Keratinocyte (primary cell): ENCODE data around the gene LRRFIP2. TPM values are rescaled to one million over a fixed set of nuclear protein-coding genes. Genes with fewer than 3 reads are reported as not detected.

ENCODE experiments used
- DNase-seq: peaks from one replicate; pipeline ENCODE4 v3.0.0-alpha.2; 2011; ENCODE audit warnings: low read depth, missing footprints, low spot score
- FAIRE-seq: peaks from 2 replicates; lab custom pipeline; 2011; peaks lifted over from hg19 to GRCh38; lab: Jason Lieb, UNC
- H2AFZ ChIP-seq: 2 replicates; pipeline ENCODE4 v1.6.0; 2012; ENCODE audit warnings: low read length, control low read depth, inconsistent platforms; ENCODE audit not compliant: control insufficient read depth
- H3K27ac ChIP-seq: 2 replicates; pipeline ENCODE4 v1.5.1; 2011; ENCODE audit warnings: low read length; ENCODE audit not compliant: control insufficient read depth, insufficient read depth
- H3K27me3 ChIP-seq: 3 replicates; pipeline ENCODE4 v1.6.0; 2011; ENCODE audit warnings: low read length; ENCODE audit not compliant: control insufficient read depth, insufficient read depth; ENCODE audit errors: extremely low read depth
- H3K36me3 ChIP-seq, 2 experiments: 2 replicates in 1 of 2; 3 replicates in 1 of 2; pipeline ENCODE4 v1.5.1; 2011; ENCODE audit warnings: low read length in 2 of 2, mild to moderate bottlenecking in 1 of 2; ENCODE audit not compliant: control insufficient read depth in 2 of 2, insufficient read depth in 2 of 2; ENCODE audit errors: extremely low read depth in 1 of 2
- H3K4me1 ChIP-seq: 3 replicates; pipeline ENCODE4 v1.5.1; 2011; ENCODE audit warnings: low read length; ENCODE audit not compliant: control insufficient read depth, insufficient read depth; ENCODE audit errors: extremely low read depth
- H3K4me2 ChIP-seq: 3 replicates; pipeline ENCODE4 v1.6.0; 2011; ENCODE audit warnings: low read depth, low read length; ENCODE audit not compliant: control insufficient read depth, insufficient read depth; ENCODE audit errors: extremely low read depth
- H3K4me3 ChIP-seq, 3 experiments: fragments of 200-600 bp in 1 of 3; sonication (generic) in 1 of 3; 2 replicates in 2 of 3; 3 replicates in 1 of 3; pipeline ENCODE4 v1.5.1; 2011 to 2016; ENCODE audit warnings: low read length in 3 of 3, mild to moderate bottlenecking in 3 of 3, control low read depth in 2 of 3, inconsistent platforms in 1 of 3, low read depth in 1 of 3, mixed read lengths in 1 of 3, mixed run types in 1 of 3, moderate library complexity in 1 of 3; ENCODE audit not compliant: control insufficient read depth in 2 of 3, insufficient read depth in 2 of 3; ENCODE audit errors: extremely low read depth in 1 of 3
- H3K79me2 ChIP-seq: 2 replicates; pipeline ENCODE4 v1.6.0; 2012; ENCODE audit warnings: low read length; ENCODE audit not compliant: control insufficient read depth, insufficient read depth
- H3K9ac ChIP-seq: 3 replicates; pipeline ENCODE4 v1.6.0; 2011; ENCODE audit warnings: low read length; ENCODE audit not compliant: control insufficient read depth, insufficient read depth; ENCODE audit errors: extremely low read depth
- H3K9me1 ChIP-seq: 3 replicates; pipeline ENCODE4 v1.6.0; 2011; ENCODE audit warnings: low read length; ENCODE audit not compliant: control insufficient read depth, insufficient read depth; ENCODE audit errors: extremely low read depth
- H3K9me3 ChIP-seq: 2 replicates; pipeline ENCODE4 v1.5.1; 2012; ENCODE audit warnings: low read depth, low read length; ENCODE audit not compliant: control insufficient read depth
- H4K20me1 ChIP-seq: 3 replicates; pipeline ENCODE4 v1.6.0; 2011; ENCODE audit warnings: low read length; ENCODE audit not compliant: control insufficient read depth, insufficient read depth; ENCODE audit errors: extremely low read depth
- CTCF ChIP-seq, 3 experiments: IDR thresholded peaks in 1 of 3; conservative IDR thresholded peaks in 1 of 3; optimal IDR thresholded peaks in 1 of 3; 2 replicates in 2 of 3; 3 replicates in 1 of 3; pipeline versions ENCODE3 to v1.5.1; 2011; ENCODE audit warnings: low read length in 3 of 3, mild to moderate bottlenecking in 3 of 3, moderate library complexity in 2 of 3, control low read depth in 1 of 3, inconsistent platforms in 1 of 3; ENCODE audit not compliant: insufficient read depth in 2 of 3; ENCODE audit errors: extremely low read depth in 1 of 3
- EZH2 ChIP-seq: IDR thresholded peaks from one replicate; pipeline ENCODE4 v1.6.1; 2012; ENCODE audit warnings: inconsistent platforms, mild to moderate bottlenecking, low read length, moderate library complexity
- dilution Hi-C: fragments of 300-500 bp; cut with MboI; formaldehyde crosslinking; loops from one replicate; pipeline ENCODE4 v1.7.0; 2020; ENCODE audit warnings: low sequenced_read_pairs; ENCODE audit not compliant: extremely low pct_ligation_motif_present
- polyA plus RNA-seq, 5 experiments: library from polyadenylated mRNA; depleted of rRNA in 3 of 5; stranded (reverse) in 3 of 5; stranded (forward) in 1 of 5; unstranded in 1 of 5; fragments of >200 nt; gene quantifications; 1 replicate in 1 of 5; 2 replicates in 3 of 5; 3 replicates in 1 of 5; pipeline versions ENCODE4 v1.2.1 to v1.2.3, GENCODE V29; 2011 to 2012; ENCODE audit warnings: missing spikeins in 2 of 5, low read depth in 1 of 5, low replicate concordance in 1 of 5

LRRFIP2 gene
- polyA plus RNA-seq, 1 donor (not counting 4 experiments of a cell fraction or from before 2014, with no cell fraction given), result 70.3 TPM

- no peak overlapping the region for H3K4me3 ChIP-seq
- TF ChIP-seq EZH2 (no peak), CTCF (optimal IDR thresholded peaks at IDR 0.05 in 1 of 3, IDR thresholded peaks at IDR 0.05 in 1 of 3, conservative IDR thresholded peaks at IDR 0.05 in 1 of 3; ENCODE audit: extremely low read depth in 1 of 3, insufficient read depth in 2 of 3, low read length in 3 of 3) (no peak)
- H3K79me2 ChIP-seq, result peaks cover 25% of the 10 kb centered on the region
- H3K27me3 ChIP-seq, result no peaks in the 10 kb centered on the region
- peaks cover 49% of the 10 kb centered on the region for H3K4me1 ChIP-seq
- H3K36me3 ChIP-seq, result peaks cover 1 to 3% of the 10 kb centered on the region in 2 experiments
- H3K9ac ChIP-seq, result peak overlapping the region; percentile 26
- no peak for FAIRE-seq
- no peak overlapping the region for H2AFZ ChIP-seq
- no peaks in the 10 kb centered on the region for H4K20me1 ChIP-seq
- peak overlapping the region; percentile 42 for H3K4me2 ChIP-seq
- no peak for DNase-seq
- dilution Hi-C loops, result no loop called here
- no peaks in the 10 kb centered on the region for H3K9me1 ChIP-seq
- peak overlapping the region; percentile 83 for H3K27ac ChIP-seq
- H3K9me3 ChIP-seq, result no peaks in the 10 kb centered on the region
Observed at GRCh38 chr3:37182816-37183215, 8.4 kb upstream of the LRRFIP2 start.

GRCh38 chr3:37181756-37182155 is 7.4 kb upstream of the LRRFIP2 start:
- H2AFZ ChIP-seq, result peak overlapping the region; percentile 47
- no peaks in the 10 kb centered on the region for H3K9me1 ChIP-seq
- peak overlapping the region in 1 of 3 experiments; percentile 31 for H3K4me3 ChIP-seq
- peaks cover 36% of the 10 kb centered on the region for H3K79me2 ChIP-seq
- peak overlapping the region; percentile 83 for H3K27ac ChIP-seq
- peaks cover 57% of the 10 kb centered on the region for H3K4me1 ChIP-seq
- H3K9ac ChIP-seq, result peak overlapping the region; percentile 4
- H3K4me2 ChIP-seq, result peak overlapping the region; percentile 81
- dilution Hi-C loops, result no loop called here
- H3K9me3 ChIP-seq, result no peaks in the 10 kb centered on the region
- FAIRE-seq, result peak; percentile 13
- peaks cover 1 to 3% of the 10 kb centered on the region in 2 experiments for H3K36me3 ChIP-seq
- H3K27me3 ChIP-seq, result no peaks in the 10 kb centered on the region
- TF ChIP-seq CTCF (optimal IDR thresholded peaks at IDR 0.05 in 1 of 3, IDR thresholded peaks at IDR 0.05 in 1 of 3, conservative IDR thresholded peaks at IDR 0.05 in 1 of 3; ENCODE audit: extremely low read depth in 1 of 3, insufficient read depth in 2 of 3, low read length in 3 of 3) (no peak), EZH2 (no peak)
- peak; percentile 68 for DNase-seq
- H4K20me1 ChIP-seq, result no peaks in the 10 kb centered on the region
